Cortex of kidney (tissue), 1 donor: ENCODE results near the gene LGALS4.
"Not testable (repeated sequence)": the region's sequence is repeated elsewhere in the genome, so short reads cannot be mapped to it uniquely, and the experiment has no call there.

ENCODE experiments used
- DNase-seq: peaks from one replicate; lab custom pipeline; 2025; lab: John Stamatoyannopoulos, UW

The LGALS4 gene

DNA sequence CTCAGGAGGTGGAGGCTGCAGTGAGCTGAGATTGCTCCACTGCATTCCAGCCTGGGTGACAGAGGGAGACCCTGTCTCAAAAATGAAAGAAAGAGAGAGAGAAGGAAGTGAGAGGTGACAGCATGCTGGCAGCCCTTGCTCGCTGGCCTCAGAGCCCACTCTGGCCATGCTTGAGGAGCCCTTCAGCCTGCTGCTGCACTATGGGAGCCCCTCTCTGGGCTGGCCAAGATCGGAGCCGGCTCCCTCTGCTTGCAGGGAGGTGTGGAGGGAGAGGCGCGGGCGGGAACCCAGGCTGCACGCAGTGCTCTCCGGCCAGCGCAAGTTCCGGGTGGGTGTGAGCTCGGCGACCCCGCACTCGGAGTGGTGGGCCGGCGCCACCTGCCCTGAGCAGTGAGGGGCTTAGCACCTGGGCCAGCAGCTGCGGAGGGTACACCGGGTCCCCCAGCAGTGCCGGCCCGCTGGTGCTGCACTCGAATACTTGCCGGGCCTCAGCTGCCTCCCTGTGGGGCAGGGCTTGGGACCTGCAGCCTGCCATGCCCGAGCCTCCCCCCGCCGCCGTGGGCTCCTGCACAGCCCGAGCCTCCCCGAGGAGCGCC, 8.6 kb upstream of the LGALS4 start:
- DNase-seq: not testable (repeated sequence)

- no peak for DNase-seq
Measured at GRCh38 chr19:38819231-38819920, 6.6 kb upstream of the LGALS4 start.

GRCh38 chr19:38817081-38817480, 4.3 kb upstream of the LGALS4 start:
- DNase-seq: no peak

DNA sequence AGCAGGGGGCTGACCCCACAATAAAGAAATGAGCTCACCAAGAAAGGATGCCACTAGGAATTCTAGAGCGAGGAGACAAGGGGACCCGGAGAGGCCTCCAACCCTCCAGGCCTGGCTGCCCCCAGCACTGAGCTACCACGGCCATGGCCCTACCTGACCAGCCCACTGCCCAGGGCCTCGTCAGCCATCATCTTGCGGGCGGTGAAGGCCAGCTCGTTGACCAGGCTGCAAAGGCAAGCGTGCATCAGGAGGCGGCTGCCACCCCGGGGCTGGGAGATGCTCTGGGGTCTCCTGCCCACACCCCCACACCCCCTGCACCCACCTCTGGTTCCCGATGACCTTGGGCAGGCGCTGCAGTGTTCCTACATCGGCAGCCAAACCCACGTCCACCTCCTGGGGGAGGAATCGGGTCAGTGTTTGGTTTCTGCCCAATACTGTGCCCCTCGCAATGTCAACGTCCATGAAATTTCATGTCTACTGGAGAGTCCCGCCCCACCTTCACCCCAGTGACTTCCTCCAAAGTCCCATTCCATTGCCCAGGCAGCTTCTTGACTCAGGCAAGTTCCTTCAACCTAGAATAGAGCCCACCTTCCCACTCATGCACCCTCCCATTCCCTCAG, 3.5 kb upstream of the LGALS4 start:
- no peak for DNase-seq

- no peak for DNase-seq
Measured at GRCh38 chr19:38815059-38816001, 2.6 kb upstream of the LGALS4 start.

GRCh38 chr19:38813932-38814331, 1.2 kb upstream of the LGALS4 start:
- not testable (repeated sequence) for DNase-seq

GRCh38 chr19:38813323-38813722, 578 bp upstream of the LGALS4 start:
- no peak for DNase-seq

DNA sequence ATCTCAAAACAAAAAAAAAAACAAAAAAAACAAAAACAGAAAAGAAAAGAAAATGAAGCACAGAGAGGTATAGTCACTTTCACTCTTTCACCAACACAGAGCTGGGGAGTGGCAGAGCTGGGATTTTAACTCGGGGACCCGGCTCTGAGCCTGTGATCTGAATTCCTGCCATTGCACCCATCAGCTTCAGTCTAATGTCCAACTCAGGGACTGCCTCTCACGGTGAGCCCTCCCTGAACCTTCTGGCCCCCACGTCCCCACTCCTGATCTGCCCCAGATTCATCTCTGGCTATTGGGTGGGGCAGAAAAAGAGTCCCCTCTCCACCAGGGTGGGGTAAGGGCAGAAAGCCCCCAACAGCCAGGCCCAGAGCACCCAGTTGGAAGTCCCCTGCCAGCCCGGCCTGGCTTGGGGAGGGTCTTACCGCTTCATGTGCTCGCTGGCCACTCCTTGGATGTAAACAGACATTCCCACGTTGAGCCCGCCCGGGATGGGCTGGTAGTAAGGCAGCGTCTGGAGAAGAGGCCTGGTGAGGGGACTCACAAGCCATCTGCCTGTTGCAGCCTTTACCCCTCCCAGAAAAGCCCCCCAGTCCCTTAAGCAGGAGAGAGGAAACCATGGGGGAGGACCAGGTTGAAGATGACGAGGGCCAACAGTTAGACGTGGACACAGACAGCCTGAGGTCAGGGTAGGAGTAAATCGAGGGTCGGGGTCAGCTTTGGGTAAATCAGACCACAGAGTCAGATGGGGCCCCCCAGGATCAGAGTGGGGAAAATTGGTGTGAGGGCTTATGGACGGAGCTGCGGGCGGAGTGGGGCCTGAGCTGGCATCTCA, 520 bp downstream of the LGALS4 start:
- DNase-seq: no peak

- DNase-seq: no peak
Measured at GRCh38 chr19:38809592-38810252, 3.0 kb downstream of the LGALS4 start.

DNA sequence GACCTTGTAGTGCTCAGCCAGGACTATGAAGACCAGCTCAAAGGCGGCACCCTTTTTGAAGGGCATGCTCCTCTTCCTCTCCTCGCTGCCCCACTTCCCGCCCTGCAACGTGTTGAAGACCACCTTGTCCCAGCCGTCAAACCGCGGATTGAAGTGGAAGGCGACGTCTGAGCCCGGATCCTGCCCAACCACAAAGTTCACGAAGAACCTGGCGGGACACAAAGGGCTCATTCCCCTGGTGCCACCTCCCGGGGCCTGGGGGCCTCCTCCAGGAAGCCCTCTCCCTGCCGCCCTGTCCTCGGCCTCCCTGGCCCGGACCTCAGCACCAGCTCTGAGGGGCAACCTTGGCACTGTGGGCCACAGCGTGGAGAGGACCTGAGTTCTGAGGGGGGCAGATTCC, 4.0 kb downstream of the LGALS4 start:
- DNase-seq: no peak

- not testable (repeated sequence) for DNase-seq
Measured at GRCh38 chr19:38807374-38808098, 5.2 kb downstream of the LGALS4 start.

- no peak for DNase-seq
Measured at GRCh38 chr19:38806371-38806770, 6.4 kb downstream of the LGALS4 start.

DNA sequence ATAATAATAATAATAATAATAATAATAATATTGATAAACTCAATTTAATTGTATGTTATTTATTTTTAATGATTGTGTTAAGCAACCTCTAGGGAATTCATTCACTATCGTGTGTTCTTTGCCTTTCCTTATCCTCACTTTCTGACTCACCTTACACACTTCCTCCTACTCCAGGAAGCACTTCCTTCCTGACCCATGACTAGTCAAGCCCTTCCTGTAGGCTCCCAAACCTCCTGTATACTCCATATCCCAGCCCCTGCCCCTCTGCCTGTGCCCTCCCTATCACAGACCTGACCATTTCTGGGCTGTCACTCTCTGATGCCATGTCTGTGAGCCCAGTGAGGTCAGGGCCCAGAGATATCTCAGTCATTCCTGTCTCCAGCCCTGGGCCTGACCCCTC, 7.6 kb downstream of the LGALS4 start:
- DNase-seq: no peak

- no peak for DNase-seq
Measured at GRCh38 chr19:38803543-38803942, 9.2 kb downstream of the LGALS4 start.

- DNase-seq: no peak
Measured at GRCh38 chr19:38801359-38802095, 11.2 kb downstream of the LGALS4 start.

- no peak for DNase-seq
Measured at GRCh38 chr19:38800577-38801347, 12.0 kb downstream of the LGALS4 start.

GRCh38 chr19:38799104-38799503, 13.6 kb downstream of the LGALS4 start:
- DNase-seq: no peak

- not testable (repeated sequence) for DNase-seq
Measured at GRCh38 chr19:38797781-38798180, 15.0 kb downstream of the LGALS4 start.

DNA sequence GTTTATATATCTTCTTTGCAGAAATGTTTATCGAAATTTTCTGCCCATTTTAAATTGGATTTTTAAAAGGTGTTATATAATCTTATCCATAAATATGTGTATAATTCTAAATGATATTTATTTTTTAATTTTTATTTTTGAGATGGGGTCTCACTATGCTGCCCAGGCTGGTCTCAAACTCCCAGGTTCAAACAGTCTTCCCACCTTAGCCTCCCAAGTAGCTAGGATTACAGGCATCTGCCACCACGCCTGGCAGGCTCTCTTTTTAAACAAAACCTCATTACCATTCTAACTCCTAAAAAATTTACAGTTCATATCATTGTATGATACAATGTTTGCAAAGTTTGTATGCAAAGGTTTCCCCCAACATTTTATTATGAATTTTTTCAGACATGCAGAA, 16.6 kb downstream of the LGALS4 start:
- no peak for DNase-seq
